ENCODE results near the gene NIPBL.

The NIPBL gene

GRCh38 chr5:37111426-37112382 is 235.1 kb downstream of the NIPBL start:
- no peak for DNase-seq (ENCODE audit: low read depth, low spot score)
- in situ Hi-C loops (cut with HindIII; ENCODE audit: low sequenced_read_pairs): no loop called here
- no peak for TF ChIP-seq CTCF (IDR thresholded peaks at IDR 0.05; ENCODE audit: low read depth, low read length)
- H3K4me3 ChIP-seq (ENCODE audit: low read depth, low read length): no peak overlapping the region

- no peak for TF ChIP-seq CTCF (IDR thresholded peaks at IDR 0.05; ENCODE audit: low read depth, low read length)
- DNase-seq (ENCODE audit: low read depth, low spot score): no peak
- H3K4me3 ChIP-seq (ENCODE audit: low read depth, low read length): no peak overlapping the region
- in situ Hi-C loops (cut with HindIII; ENCODE audit: low sequenced_read_pairs): no loop called here
These were observed 235.9 kb downstream of the NIPBL start for GRCh38 chr5:37112383-37112991.

Measured in astrocyte of the spinal cord (primary cell).